NCI-H2107 (cell line): ENCODE measurements around the gene BNIP3.

Experiments
- DNase-seq: peaks from one replicate; lab custom pipeline; 2025; lab: John Stamatoyannopoulos, UW

BNIP3 gene

DNA sequence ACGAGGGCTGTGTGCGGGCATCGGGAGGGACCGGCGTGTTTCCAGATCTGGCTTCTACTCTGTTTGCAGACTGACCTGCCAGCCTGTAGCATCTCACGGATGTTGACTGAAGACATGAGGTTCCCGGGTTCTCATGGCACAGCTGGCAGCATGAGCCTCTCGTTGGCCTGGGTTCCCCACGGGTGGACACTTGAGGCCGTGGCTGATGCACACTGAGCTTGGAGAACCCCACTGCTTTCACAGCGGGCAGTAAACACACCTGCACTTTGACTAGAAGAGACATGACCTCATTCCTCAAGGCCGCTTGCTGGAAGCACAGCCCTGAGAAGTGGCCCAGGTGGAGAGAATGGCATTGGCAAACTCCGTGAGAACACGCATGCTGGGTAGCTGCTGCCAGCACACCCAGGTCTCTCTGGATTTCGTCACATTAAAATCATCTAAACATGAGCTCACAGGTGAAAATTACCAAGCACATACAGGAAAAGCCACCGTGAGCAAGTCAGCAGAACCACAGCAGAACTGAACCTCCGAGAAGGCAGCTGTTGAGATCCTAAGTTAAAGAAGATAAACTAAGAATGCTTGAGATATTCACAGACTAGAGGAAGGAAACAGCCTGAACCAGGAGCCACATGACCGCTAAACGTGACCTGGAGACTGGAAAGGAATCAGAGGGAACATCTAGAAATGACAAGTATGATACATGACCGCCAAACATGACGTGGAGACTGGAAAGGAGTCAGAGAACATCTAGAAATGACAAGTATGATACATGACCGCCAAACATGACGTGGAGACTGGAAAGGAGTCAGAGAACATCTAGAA, 32.5 kb downstream of the BNIP3 start:
- no peak for DNase-seq

DNA sequence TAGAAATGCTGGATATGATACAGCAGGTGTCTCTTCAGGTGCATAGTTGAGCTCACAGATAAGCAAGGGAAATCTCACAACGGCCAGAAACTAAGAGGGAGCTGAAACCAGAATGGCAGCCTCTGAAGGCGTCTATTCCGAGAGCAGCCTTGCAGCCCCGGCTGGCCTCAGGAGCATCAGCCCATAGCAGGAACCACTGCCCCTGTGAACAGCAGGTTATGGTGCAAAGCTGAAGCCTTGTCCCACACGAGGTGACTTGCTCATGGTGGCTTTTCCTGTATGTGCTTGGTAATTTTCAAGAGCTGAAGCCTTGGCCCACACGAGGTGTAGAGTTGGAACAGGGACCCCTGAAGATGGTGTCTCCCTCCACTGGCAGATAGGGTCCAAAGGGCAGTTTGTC, 33.2 kb downstream of the BNIP3 start:
- DNase-seq = no peak

DNA sequence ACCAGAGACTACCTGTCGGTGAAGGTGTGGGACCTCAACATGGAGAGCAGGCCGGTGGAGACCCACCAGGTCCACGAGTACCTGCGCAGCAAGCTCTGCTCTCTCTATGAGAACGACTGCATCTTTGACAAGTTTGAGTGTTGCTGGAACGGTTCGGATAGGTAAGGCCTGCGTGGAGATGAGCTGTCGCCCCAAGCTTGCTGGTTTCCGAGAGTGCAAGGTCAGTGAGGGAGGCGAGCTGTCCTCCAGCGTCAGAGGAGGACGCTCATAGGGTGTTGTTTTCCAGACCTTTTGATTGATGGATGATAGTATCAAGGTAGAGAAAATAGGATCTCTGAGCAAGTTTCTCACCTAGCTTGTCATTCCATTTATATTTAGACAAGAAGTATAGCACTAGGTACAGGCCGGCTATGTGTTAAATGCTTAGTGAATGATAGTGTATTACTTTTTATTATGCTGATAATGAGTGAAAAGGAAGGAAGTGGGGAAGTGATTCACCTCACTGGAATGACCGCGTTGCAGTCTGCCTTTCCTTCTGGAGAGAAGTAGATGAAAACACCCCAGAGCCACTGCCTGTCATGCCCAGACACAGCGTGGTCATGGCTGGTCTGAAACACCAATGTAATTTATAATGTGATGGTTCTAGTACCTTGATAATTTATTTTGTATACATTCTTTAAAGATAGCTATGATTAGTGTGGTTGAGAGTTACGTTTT, 33.9 kb downstream of the BNIP3 start:
- DNase-seq = no peak

DNA sequence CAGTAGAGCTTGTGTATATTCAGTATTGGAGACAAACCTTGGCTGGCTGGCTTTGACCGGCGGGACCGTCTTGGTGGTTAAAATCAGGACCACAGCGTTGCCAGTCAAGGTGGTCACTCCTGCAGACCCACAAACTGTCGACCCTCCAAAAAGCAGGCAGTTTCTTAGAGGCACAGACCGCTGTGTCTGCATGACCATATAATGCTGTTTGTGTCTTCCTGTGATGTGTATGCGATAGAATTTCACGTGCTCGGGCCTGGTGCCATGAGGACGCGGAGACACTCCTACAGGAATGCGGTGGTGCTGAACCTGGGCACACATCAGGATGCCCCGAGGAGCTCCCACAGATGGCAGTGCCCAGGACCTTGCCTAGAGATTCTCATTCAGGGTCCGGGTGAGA, 34.8 kb downstream of the BNIP3 start:
- DNase-seq = no peak

DNA sequence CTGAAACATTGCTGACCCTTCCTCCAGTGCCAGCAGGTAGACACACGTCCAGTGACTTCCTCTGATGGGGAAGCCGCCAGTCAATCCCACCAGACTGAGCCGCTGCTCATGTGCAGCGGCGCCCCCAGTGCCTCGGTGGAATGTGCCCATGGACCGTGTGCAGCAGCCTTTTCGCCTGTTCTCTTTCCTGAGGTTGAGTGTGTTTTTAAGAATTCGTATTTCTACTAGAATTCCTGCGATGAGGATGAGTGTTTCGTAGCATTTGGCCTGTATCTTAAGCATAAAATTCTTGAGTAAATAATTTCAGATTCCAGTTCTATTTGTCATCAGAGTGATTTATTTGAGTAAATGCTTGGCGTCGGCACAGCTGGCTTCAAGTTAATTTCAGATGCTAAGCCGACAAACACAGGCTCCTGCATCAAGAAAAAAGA, 35.4 kb downstream of the BNIP3 start:
- no peak for DNase-seq

DNA sequence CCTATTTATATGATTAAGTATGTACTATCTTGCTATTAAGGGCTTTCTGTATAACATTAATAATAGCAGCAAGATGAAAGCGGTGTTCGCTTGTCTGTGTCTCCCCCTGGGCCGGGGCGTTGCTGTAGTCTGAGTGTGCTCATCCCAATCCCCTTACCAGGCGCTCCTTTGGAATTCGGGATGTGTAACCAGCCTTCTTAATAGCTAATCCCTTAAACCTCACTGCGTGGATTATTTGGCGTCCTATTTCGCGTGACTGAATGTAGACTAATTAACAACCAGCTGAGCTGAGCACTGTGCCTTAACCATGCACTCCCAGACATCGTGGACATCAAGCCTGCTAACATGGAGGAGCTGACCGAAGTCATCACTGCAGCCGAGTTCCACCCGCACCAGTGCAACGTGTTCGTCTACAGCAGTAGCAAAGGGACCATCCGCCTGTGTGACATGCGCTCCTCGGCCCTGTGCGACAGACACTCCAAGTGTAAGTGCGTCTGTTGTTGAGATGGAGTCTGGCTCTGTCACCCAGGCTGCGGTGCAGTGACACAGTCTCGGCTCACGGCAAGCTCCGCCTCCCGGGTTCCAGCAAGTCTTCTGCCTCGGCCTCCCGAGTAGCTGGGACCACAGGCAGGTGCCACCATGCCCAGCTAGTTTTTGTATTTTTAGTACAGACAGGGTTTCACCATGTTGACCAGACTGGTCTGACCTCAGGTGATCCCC, 36.6 kb downstream of the BNIP3 start:
- DNase-seq = no peak

DNA sequence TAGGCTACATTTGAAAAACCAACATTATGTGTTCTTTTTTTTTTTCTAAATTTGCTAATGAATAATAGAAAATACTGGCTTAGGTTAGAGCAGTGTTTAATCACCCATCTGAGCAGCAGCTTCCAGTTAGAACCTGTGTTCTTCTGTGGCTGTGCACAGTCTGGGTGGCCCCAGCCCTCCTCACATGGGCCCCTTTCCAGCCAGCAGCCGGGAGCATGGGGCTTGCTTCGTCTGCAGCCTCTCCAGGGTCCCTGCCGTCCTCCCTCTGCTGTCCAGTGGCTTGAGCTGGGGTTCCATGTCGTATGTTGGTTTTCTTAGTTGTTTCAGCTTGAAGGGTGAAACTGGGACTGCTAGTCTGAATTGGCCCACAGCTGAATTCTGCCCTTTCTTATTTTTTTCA, 37.3 kb downstream of the BNIP3 start:
- no peak for DNase-seq

DNA sequence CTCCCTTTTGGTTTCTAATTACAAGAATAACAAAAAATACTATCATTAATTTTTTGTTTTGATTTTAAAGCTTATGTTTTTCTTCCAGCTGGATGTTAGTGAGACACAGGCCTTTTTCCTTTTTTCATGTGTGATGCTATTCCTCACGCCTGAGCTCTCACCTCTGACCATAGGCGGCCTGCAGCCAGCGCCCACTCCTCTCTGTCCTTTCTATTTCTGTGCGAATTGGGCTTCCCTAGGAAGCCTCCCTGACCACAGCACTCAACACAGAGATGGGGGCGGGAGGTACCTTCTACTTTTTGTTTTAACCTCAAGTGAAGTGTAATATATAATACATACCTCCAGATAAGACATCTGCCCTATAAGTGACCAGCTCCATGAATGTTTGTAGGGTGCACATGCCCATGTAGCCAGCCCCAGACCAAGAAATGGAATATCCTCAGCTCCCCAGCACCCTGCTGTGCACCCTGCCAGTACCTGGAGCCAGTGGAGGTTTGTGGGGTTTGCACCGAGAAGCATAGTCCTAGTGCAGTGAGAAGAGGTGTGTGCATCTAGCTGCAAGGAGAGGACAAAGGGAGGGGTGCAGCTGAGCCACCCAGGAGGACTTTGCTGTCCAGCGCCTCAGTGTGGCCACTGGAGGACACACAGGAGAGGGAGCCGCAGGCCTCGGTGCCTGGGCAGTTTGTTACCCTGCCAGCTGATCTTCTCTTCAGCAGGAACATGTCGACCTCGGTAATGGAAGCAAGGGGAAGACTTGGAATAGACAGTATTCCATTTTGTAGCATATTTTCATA, 38.5 kb downstream of the BNIP3 start:
- no peak for DNase-seq

DNA sequence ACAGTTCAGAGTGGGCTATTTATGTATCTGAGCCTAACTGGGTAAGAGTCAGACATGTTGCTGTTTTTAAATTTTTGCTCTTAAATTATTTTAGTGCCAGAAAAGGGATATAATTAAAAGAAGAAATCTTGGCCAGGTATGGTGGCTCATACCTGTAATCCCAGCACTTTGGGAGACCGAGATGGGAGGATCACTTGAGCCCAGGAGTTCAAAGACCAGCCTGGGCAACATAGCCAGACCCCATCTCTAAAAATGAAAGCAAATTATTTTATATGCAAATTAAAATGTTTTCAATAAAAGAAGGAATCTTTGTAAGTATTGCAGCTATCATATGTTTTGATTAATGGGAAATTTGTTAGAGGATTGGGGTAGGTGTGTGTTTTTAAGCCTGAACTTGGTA, 39.3 kb downstream of the BNIP3 start:
- DNase-seq = no peak

DNA sequence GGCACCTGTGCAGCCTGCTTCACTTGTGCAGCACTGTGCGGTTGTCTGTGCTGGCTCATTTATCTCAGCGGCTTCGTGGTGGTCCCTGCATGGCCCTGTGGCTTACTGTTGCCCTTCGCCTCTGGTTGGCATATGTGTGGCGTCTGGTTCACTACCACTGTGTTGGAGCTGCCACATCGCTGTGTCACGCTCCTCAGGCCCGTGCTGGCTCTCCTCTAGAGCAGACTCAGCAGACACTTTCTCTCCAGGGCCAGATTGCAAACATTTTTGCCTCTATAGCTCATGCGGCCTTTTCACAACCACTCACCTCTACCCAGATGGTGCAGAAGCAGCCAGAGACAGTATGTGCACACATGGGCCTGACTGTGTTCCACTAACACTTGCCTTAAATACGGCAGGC, 43.0 kb downstream of the BNIP3 start:
- no peak for DNase-seq

DNA sequence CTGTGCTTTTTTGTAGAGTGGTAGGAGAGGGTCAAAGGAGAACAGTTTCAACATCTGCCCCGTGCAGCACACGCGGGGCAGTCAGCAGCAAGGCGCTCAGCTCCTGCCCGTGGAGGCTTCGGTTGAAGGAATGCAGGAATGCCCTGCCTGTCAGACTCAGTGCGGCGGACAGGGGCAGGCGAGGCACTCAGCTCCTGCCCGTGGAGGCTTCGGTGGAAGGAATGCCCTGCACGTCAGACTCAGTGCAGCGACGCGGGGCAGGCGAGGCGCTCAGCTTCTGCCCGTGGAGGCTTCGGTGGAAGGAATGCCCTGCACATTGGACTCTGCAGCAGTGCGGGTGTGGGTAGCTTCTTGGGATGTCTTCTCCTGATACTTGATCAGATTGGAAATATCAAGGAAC, 43.9 kb downstream of the BNIP3 start:
- no peak for DNase-seq

DNA sequence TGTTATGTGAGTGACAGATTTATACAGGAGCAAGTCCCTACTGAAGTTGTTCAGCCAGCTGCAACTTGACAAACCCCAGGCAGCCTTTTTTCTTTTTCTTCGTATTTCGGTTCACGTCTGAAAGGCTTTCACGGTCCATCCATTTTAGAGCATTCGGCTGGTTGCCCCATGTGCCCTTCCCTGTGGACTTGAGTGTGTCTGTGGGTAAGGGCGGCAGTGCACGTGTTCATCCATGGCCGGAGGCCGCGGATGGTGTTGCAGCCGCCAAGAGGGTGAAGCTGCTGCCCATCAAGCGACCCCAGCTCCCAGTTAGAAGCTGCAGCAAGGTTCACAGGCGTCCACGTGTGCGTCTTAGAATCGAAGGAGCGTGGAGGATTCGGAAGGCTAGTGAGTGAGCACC, 45.0 kb downstream of the BNIP3 start:
- DNase-seq = no peak

DNA sequence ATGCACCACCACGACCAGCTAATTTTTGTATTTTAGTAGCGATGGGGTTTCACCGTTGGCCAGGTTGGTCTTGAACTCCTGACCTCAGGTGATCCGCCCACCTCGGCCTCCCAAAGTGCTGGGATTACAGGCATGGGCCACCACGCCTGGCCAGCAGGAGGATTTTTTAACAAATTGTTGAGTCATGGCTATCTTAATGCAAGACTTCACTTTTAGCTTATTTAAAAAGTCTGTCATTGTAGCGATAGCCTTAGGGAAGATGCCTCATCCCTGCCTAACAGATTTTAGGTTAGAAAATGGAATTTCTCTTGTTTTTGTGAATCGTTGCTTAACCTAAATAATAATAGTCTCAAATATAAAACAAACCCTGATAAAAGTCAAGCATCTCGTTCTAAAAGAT, 45.4 kb downstream of the BNIP3 start:
- no peak for DNase-seq

DNA sequence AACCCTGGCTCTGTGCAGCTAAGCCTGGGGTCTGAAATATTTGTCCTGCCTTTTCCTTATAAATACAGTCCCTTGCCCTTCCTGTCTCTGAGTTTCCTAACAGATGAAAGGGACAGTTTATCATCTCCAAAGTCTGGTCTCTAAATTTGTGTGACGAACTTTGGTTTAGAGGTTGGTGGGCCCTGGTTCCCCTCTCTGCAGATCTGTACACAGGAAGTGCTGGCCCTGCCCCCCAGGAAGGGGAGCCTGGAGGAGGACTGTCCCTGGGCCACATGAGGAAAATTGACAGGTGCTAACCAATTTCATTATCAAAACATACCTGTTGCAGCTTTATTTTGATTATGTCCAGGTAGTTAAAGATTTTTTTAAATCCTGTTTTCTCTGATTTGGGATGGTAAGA, 46.5 kb downstream of the BNIP3 start:
- DNase-seq = no peak

DNA sequence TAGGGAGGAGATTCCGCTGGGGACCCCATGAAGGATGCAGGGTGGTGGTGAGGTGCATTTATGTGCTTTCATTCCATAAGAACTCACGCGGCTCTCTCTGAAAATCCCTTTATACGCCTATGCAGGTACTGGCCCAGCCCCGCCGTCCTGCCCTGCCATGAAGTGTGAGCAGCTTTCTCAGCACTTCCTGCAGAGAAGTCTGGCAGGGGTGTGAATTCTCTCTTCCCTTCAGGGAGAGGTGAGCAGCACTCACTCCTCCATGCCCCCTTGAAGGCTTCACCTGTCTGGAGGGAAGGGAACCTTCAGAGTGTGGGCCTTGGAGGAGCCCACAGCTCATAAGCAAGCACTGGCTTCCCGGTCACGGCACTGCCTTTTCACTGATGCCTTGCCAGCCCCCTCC, 47.0 kb downstream of the BNIP3 start:
- DNase-seq = no peak

DNA sequence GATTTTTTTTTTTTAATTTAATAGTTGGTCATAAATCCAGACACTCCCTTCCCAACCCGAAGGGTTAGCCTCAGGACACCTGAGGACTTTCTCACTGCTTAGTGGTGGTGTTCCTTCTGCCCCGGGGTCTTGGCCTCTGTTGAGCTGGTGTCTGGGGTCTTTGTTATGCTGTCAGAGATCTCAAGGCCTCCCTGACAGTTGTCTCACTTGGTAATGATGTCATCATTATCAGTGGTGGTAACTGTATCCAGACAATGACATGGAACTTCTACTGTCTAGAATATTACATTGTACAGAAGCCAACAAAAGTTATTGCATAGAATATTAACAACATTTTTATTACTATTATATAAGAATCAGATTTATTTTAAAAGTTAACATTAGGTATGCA, 48.0 kb downstream of the BNIP3 start:
- no peak for DNase-seq

DNA sequence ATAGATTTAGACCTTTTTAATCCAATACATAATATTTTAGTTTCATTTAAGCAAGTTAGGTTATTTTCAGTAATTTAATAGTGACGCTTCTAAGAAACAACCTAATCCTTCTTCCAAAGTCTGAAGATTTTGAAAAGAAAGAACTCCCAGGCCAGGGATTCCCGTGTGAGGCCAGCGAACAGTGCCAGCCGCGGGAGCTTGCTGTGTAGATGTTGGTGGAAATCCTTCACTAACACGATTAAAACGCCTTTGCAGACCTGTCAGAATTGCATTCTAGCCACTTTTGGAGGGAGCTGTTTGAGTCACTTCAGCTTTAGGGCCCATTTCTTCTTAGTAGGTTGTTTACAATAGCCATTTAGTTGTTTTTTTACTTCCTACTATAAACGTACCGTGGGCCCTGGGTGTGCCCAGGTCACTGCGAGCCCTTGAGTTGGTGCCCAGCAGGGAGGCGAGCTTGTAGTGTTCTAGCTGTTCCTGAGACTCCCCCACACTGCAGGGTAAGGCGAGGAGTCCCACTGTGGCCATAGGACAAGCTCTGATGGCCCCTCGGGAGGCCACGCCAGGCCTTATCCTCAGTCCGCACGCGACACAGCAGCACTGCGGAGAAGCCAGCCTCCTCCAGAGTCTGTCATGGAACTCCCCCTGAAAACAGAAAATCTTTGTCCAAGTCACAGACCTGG, 48.6 kb downstream of the BNIP3 start:
- DNase-seq = no peak

DNA sequence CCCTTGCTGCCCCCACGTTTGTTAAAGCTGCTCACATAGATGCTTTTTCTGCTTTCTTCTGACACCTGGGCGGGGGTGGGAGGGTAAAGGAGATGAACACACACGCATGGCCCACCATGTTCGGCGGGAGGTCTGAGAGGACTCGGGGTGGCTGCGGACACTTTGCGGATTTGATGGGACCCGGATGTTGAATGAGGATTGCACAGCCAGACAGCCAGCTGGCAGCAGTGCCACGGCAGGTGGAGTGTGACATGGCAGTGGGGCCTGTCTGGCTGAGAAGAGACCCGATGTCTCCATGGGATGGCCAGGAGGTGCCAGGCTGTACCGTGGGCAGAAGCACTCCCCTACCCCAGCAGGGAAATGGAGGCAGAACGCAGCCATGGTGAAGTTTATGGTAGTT, 49.7 kb downstream of the BNIP3 start:
- no peak for DNase-seq

DNA sequence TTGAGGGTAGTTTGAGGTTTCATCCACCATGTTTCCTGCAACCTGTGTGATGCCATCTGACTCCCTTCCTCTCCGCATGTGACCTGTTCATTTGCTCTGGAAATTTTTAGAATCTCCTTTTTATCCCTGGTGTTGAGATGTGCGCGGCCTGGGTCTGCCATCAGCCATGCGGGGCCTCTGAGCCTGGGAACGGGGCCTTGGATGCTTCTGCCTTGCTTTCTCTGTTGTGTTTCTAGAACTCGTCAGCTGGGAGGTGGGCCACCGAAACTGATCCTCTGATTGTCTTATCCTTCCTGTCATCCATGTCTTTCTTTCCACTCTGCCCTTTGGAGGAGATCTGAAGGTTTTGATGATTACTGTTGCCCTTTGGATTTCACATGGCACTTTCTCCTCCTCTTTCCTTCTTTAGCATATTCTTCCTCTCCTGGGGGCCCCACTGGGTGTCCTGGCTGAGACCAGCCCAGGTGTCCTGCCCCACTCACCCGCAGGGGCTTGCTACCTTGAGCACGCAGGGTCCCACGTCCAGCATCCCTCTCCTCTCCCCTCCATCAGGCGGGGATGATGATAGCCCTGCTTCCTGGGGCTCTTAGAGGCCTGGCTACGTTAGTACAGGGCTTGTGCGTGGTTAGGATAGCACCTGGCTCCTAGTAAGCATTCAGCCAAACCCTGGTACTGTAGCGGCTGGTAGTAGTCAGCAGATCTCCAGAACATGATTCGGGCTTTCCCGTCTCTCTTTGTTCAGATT, 51.0 kb downstream of the BNIP3 start:
- no peak for DNase-seq

DNA sequence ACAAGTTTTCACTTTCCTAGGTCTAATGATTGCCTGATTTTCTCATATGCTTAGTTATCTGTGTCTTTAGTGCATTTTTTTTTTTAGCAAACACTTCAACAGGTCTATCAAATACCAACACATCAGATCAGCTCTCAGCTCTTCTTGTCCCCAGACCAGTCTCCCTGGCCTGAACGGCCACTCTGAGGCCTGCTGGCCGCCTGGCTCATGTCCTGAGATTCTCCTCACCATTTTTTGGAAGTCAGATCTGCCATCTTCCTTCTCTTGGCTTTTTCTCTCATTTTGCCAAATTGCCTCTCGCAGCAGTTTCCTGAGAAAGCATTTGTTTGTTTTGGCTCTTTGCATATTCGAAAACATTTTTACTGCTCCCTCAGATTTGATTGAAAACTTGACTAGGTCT, 51.6 kb downstream of the BNIP3 start:
- no peak for DNase-seq
